Thymus (tissue), 11 donors: ENCODE data around the gene FGD5. TPM values are rescaled to one million over a fixed set of nuclear protein-coding genes. Genes with fewer than 3 reads are reported as not detected.

Experiments
- DNase-seq, 9 donors: peaks; one replicate each; pipeline ENCODE4 v3.0.0-alpha.2; 2013; ENCODE audit warnings: low spot score in 9 of 9, low read depth in 6 of 9, missing footprints in 1 of 9
- H3K27ac ChIP-seq, 2 donors: one replicate each; pipeline ENCODE4 v1.5.1; 2013; ENCODE audit warnings: control low read depth in 1 of 2, low read depth in 1 of 2, low read length in 1 of 2, mild to moderate bottlenecking in 1 of 2, moderate library complexity in 1 of 2
- H3K27me3 ChIP-seq, 2 donors: one replicate each; pipeline ENCODE4 v1.5.1; 2013; ENCODE audit warnings: low read length in 1 of 2; ENCODE audit not compliant: control insufficient read depth in 2 of 2, insufficient read depth in 1 of 2
- H3K36me3 ChIP-seq, 2 donors: one replicate each; pipeline ENCODE4 v1.5.1; 2013; ENCODE audit warnings: low read length in 1 of 2, mild to moderate bottlenecking in 1 of 2, moderate library complexity in 1 of 2; ENCODE audit not compliant: control insufficient read depth in 2 of 2, insufficient read depth in 2 of 2
- H3K4me1 ChIP-seq, 2 donors: one replicate each; pipeline ENCODE4 v1.5.1; 2013; ENCODE audit warnings: low read length in 2 of 2; ENCODE audit not compliant: control insufficient read depth in 2 of 2, insufficient read depth in 2 of 2
- H3K4me3 ChIP-seq, 2 donors: one replicate each; pipeline ENCODE4 v1.5.1; 2013; ENCODE audit warnings: low read length in 2 of 2, control low read depth in 1 of 2, mild to moderate bottlenecking in 1 of 2
- H3K9me3 ChIP-seq, 2 donors: one replicate each; pipeline ENCODE4 v1.5.1; 2013; ENCODE audit warnings: low read length in 1 of 2, mild to moderate bottlenecking in 1 of 2; ENCODE audit not compliant: control insufficient read depth in 2 of 2, insufficient read depth in 1 of 2
- WGBS: extraction: QIAGEN DNeasy Blood & Tissue Kit; methylation state at CpG from one replicate; pipeline ENCODE4 v1.1.7; 2013; 5-methylcytosine and 5-hydroxymethylcytosine counted together
- polyA plus RNA-seq: library from polyadenylated mRNA; stranded (reverse); fragments of 200-250 nt; gene quantifications from one replicate; pipeline ENCODE4 v1.2.3, GENCODE V29; 2013
- total RNA-seq: library from RNA; stranded (reverse); fragments of 120-200 nt; gene quantifications from one replicate; pipeline ENCODE4 v1.2.4, GENCODE V29; 2013
- donor health status: healthy.

Gene FGD5
- total and polyA plus RNA-seq, 2 donors: 2.0 to 2.9 TPM

GRCh38 chr3:14795996-14796395, 22.8 kb upstream of the FGD5 start:
- Histone ChIP-seq H3K4me1 (no peaks in the 10 kb centered on the region), H3K9me3 (no peaks in the 10 kb centered on the region), H3K4me3 (no peak overlapping the region), H3K27ac (no peak overlapping the region), H3K27me3 (peaks cover 0 to 23% of the 10 kb centered on the region in 2 donors), H3K36me3 (no peaks in the 10 kb centered on the region)
- WGBS: 93% methylated on average over 2 of the region's 2 CpGs
- DNase-seq: no peak

- H3K4me1 ChIP-seq: no peaks in the 10 kb centered on the region
- no peak for DNase-seq
- H3K27ac ChIP-seq: no peak overlapping the region
- H3K9me3 ChIP-seq: no peaks in the 10 kb centered on the region
- H3K36me3 ChIP-seq: no peaks in the 10 kb centered on the region
- peaks cover 0 to 22% of the 10 kb centered on the region in 2 donors for H3K27me3 ChIP-seq
- WGBS: 85% methylated on average over 14 of the region's 14 CpGs
- H3K4me3 ChIP-seq: no peak overlapping the region
Measured at GRCh38 chr3:14796403-14797077, 22.2 kb upstream of the FGD5 start.

- no peaks in the 10 kb centered on the region for H3K36me3 ChIP-seq
- H3K27me3 ChIP-seq: peaks cover 0 to 22% of the 10 kb centered on the region in 2 donors
- DNase-seq: no peak
- H3K4me1 ChIP-seq: no peaks in the 10 kb centered on the region
- no peaks in the 10 kb centered on the region for H3K9me3 ChIP-seq
- H3K27ac ChIP-seq: no peak overlapping the region
- no peak overlapping the region for H3K4me3 ChIP-seq
- 89% methylated on average over 4 of the region's 4 CpGs for WGBS
Measured at GRCh38 chr3:14797731-14798130, 21.0 kb upstream of the FGD5 start.

GRCh38 chr3:14798231-14798630, 20.5 kb upstream of the FGD5 start:
- Histone ChIP-seq H3K9me3 (no peaks in the 10 kb centered on the region), H3K27me3 (peaks cover 0 to 21% of the 10 kb centered on the region in 2 donors), H3K27ac (no peak overlapping the region), H3K36me3 (no peaks in the 10 kb centered on the region), H3K4me1 (no peaks in the 10 kb centered on the region), H3K4me3 (no peak overlapping the region)
- WGBS: 94% methylated on average over 6 of the region's 6 CpGs
- DNase-seq: no peak

GRCh38 chr3:14799146-14799545, 19.6 kb upstream of the FGD5 start:
- peaks cover 0 to 25% of the 10 kb centered on the region in 2 donors for H3K27me3 ChIP-seq

GRCh38 chr3:14801031-14801430, 17.7 kb upstream of the FGD5 start:
- Histone ChIP-seq H3K4me1 (no peaks in the 10 kb centered on the region), H3K9me3 (no peaks in the 10 kb centered on the region), H3K27me3 (peaks cover 0 to 39% of the 10 kb centered on the region in 2 donors), H3K36me3 (no peaks in the 10 kb centered on the region), H3K4me3 (no peak overlapping the region), H3K27ac (no peak overlapping the region)
- WGBS: 97% methylated on average over 9 of the region's 9 CpGs
- no peak for DNase-seq

More at GRCh38 chr3:14799146-14799545, 19.6 kb upstream of the FGD5 start:
- no peak overlapping the region for H3K4me3 ChIP-seq
- no peaks in the 10 kb centered on the region for H3K4me1 ChIP-seq
- DNase-seq: no peak
- WGBS: 97% methylated on average over 4 of the region's 4 CpGs
- no peak overlapping the region for H3K27ac ChIP-seq
- H3K9me3 ChIP-seq: no peaks in the 10 kb centered on the region
- H3K36me3 ChIP-seq: no peaks in the 10 kb centered on the region

- WGBS: 79% methylated on average over 10 of the region's 10 CpGs
- H3K36me3 ChIP-seq: no peaks in the 10 kb centered on the region
- DNase-seq: no peak
- H3K27me3 ChIP-seq: peaks cover 0 to 40% of the 10 kb centered on the region in 2 donors
- H3K27ac ChIP-seq: no peak overlapping the region
- no peaks in the 10 kb centered on the region for H3K4me1 ChIP-seq
- no peak overlapping the region for H3K4me3 ChIP-seq
- no peaks in the 10 kb centered on the region for H3K9me3 ChIP-seq
Measured at GRCh38 chr3:14801668-14802380, 16.9 kb upstream of the FGD5 start.

GRCh38 chr3:14802381-14802731, 16.4 kb upstream of the FGD5 start:
- Histone ChIP-seq H3K4me1 (no peaks in the 10 kb centered on the region), H3K27ac (no peak overlapping the region), H3K4me3 (no peak overlapping the region), H3K27me3 (peaks cover 4 to 43% of the 10 kb centered on the region in 2 donors), H3K36me3 (no peaks in the 10 kb centered on the region), H3K9me3 (no peaks in the 10 kb centered on the region)
- no peak for DNase-seq
- 89% methylated on average over 7 of the region's 7 CpGs for WGBS

- Histone ChIP-seq H3K4me3 (no peak overlapping the region), H3K27ac (no peak overlapping the region), H3K4me1 (no peaks in the 10 kb centered on the region), H3K27me3 (peaks cover 5 to 47% of the 10 kb centered on the region in 2 donors), H3K36me3 (no peaks in the 10 kb centered on the region), H3K9me3 (no peaks in the 10 kb centered on the region)
- no peak for DNase-seq
- WGBS: 60% methylated on average over 13 of the region's 13 CpGs
Measured at GRCh38 chr3:14803101-14803980, 15.4 kb upstream of the FGD5 start.
